T-cell (primary cell): Measurements from ENCODE around the gene IL20RA. TPM values are rescaled to one million over a fixed set of nuclear protein-coding genes. Genes with fewer than 3 reads are reported as not detected.

Source experiments
- ATAC-seq, 4 experiments: fragments of 200-7000 bp in 3 of 4; fragments of 150-1000 bp in 1 of 4; cut with Tn5 transposase; replicated peaks in 1 of 4; 1 replicate in 3 of 4; 2 replicates in 1 of 4; pipeline ENCODE4 v1.10.0; 2021; ENCODE audit warnings: moderate library complexity in 3 of 4, mild to moderate bottlenecking in 2 of 4, moderate number of reproducible peaks in 1 of 4
- CTCF ChIA-PET, 2 donors: fragments of 300-600 bp; sonication (Branson Sonifier 250); formaldehyde crosslinking; loops; one replicate each; lab custom pipeline; 2022; ENCODE audit warnings: antibody characterized with exemption in 2 of 2; lab: Charles Lee
- POLR2A ChIA-PET, 2 donors: fragments of 300-600 bp; sonication (Branson Sonifier 250); formaldehyde crosslinking; loops; one replicate each; lab custom pipeline; 2022; ENCODE audit warnings: antibody characterized with exemption in 2 of 2; lab: Charles Lee
- DNase-seq, 35 experiments: peaks; one replicate each; pipeline versions ENCODE4 v3.0.0 to v3.0.0-alpha.2; 2013 to 2023
- H3K27ac ChIP-seq: one replicate; pipeline ENCODE4 v1.5.1; 2013; ENCODE audit warnings: low read length
- H3K27me3 ChIP-seq, 2 experiments: replicated peaks in 1 of 2; 1 replicate in 1 of 2; 2 replicates in 1 of 2; pipeline versions ENCODE4 v1.6.1 to v1.7.0; 2013; ENCODE audit warnings: low read length in 1 of 2, mixed read lengths in 1 of 2; ENCODE audit not compliant: control insufficient read depth in 2 of 2, insufficient read depth in 2 of 2; ENCODE audit errors: extremely low read depth in 1 of 2
- H3K36me3 ChIP-seq, 2 donors: 1 replicate in 1 of 2; 2 replicates in 1 of 2; pipeline versions ENCODE4 v1.6.1 to v1.7.0; 2013; ENCODE audit warnings: low read length in 1 of 2; ENCODE audit not compliant: control insufficient read depth in 2 of 2, insufficient read depth in 1 of 2; ENCODE audit errors: extremely low read depth in 1 of 2
- H3K4me1 ChIP-seq, 2 experiments: 1 replicate in 1 of 2; 2 replicates in 1 of 2; pipeline versions ENCODE4 v1.6.1 to v1.7.0; 2013; ENCODE audit warnings: low read length in 2 of 2, mixed read lengths in 1 of 2; ENCODE audit not compliant: insufficient read depth in 2 of 2, control insufficient read depth in 1 of 2; ENCODE audit errors: extremely low read depth in 1 of 2
- H3K4me3 ChIP-seq, 2 donors: 1 replicate in 1 of 2; 2 replicates in 1 of 2; pipeline versions ENCODE4 v1.5.1 to v1.7.0; 2013; ENCODE audit warnings: mild to moderate bottlenecking in 2 of 2, low read length in 1 of 2, moderate library complexity in 1 of 2; ENCODE audit not compliant: control insufficient read depth in 1 of 2; ENCODE audit errors: extremely low read depth in 1 of 2
- H3K9me3 ChIP-seq: 2 replicates; pipeline ENCODE4 v1.7.0; 2013
- H3K27ac Mint-ChIP-seq, 2 donors: one replicate each; pipeline ENCODE4 v1.8.0; 2020 to 2021; ENCODE audit warnings: mild to moderate bottlenecking in 2 of 2, mixed read lengths in 2 of 2
- H3K27me3 Mint-ChIP-seq, 2 donors: one replicate each; pipeline ENCODE4 v1.8.0; 2021 to 2022; ENCODE audit warnings: mixed read lengths in 2 of 2
- H3K36me3 Mint-ChIP-seq: one replicate; pipeline ENCODE4 v1.8.0; 2021; ENCODE audit warnings: mixed read lengths
- H3K4me1 Mint-ChIP-seq, 3 donors: one replicate each; pipeline ENCODE4 v1.8.0; 2020 to 2022; ENCODE audit warnings: mixed read lengths in 3 of 3, mild to moderate bottlenecking in 1 of 3
- H3K4me3 Mint-ChIP-seq, 3 donors: one replicate each; pipeline ENCODE4 v1.8.0; 2020 to 2022; ENCODE audit warnings: mild to moderate bottlenecking in 3 of 3, mixed read lengths in 3 of 3, moderate library complexity in 3 of 3
- H3K9me3 Mint-ChIP-seq, 3 donors: one replicate each; pipeline ENCODE4 v1.8.0; 2020 to 2022; ENCODE audit warnings: mixed read lengths in 3 of 3
- WGBS: methylation state at CpG from one replicate; pipeline ENCODE4 v1.1.5; 2013; ENCODE audit warnings: missing lambda C conversion rate; ENCODE audit not compliant: insufficient coverage; 5-methylcytosine and 5-hydroxymethylcytosine counted together
- total RNA-seq, 35 experiments: library from RNA in 6 of 35; stranded (reverse) in 6 of 35; fragments of 120-200 nt in 1 of 35; gene quantifications; one replicate each; pipeline versions ENCODE4 v1.2.1 to v1.2.4 and lab custom pipeline; 2013 to 2026

Gene IL20RA
- total RNA-seq, 5 donors from 2014 or later (not counting 1 experiment from before 2014, with no cell fraction given), result 0.07 TPM; not detected in 4

GRCh38 chr6:136968837-136969236, 75.9 kb downstream of the IL20RA start:
- H3K27ac ChIP-seq, result no peak overlapping the region
- H3K27ac Mint-ChIP-seq, result no peak overlapping the region
- no peaks in the 10 kb centered on the region for H3K36me3 ChIP-seq
- ChIA-PET POLR2A (interaction anchor here in 1 of 2 donors (0.6 kb wide), 1 partner anchor 15 kb away, joined by 3 read pairs; no protein-coding TSS in a partner anchor), CTCF (interaction anchor here in 1 of 2 donors (1.2 kb wide), 1 partner anchor 12 kb away, joined by 3 read pairs; no protein-coding TSS in a partner anchor)
- peaks cover 0 to 5% of the 10 kb centered on the region in 2 experiments for H3K4me1 ChIP-seq
- peaks cover 27 to 32% of the 10 kb centered on the region in 2 donors for H3K27me3 Mint-ChIP-seq
- ATAC-seq, result no peak
- H3K4me3 ChIP-seq, result no peak overlapping the region
- no peaks in the 10 kb centered on the region for H3K36me3 Mint-ChIP-seq
- no peak for DNase-seq
- peaks cover 0 to 4% (median 2%) of the 10 kb centered on the region in 3 donors for H3K4me1 Mint-ChIP-seq
- no peak overlapping the region for H3K4me3 Mint-ChIP-seq
- H3K9me3 Mint-ChIP-seq, result no peaks in the 10 kb centered on the region
- peaks cover 0 to 26% of the 10 kb centered on the region in 2 experiments for H3K27me3 ChIP-seq
- H3K9me3 ChIP-seq, result no peaks in the 10 kb centered on the region
- 65% methylated on average over 5 of the region's 7 CpGs for WGBS

- ChIA-PET POLR2A (no interaction called here), CTCF (interaction anchor here in 1 of 2 donors (1.2 kb wide), 1 partner anchor 11 kb away, joined by 3 read pairs; no protein-coding TSS in a partner anchor)
- no peak overlapping the region for H3K4me3 Mint-ChIP-seq
- no peaks in the 10 kb centered on the region for H3K9me3 Mint-ChIP-seq
- Histone ChIP-seq H3K27me3 (peaks cover 0 to 26% of the 10 kb centered on the region in 2 experiments), H3K4me1 (peaks cover 0 to 5% of the 10 kb centered on the region in 2 experiments), H3K9me3 (no peaks in the 10 kb centered on the region), H3K4me3 (no peak overlapping the region), H3K36me3 (no peaks in the 10 kb centered on the region), H3K27ac (no peak overlapping the region)
- peak in 34 of 35 experiments; percentile 17 to 73 (median 44) for DNase-seq
- peak overlapping the region in 1 of 2 donors; percentile 52 for H3K27ac Mint-ChIP-seq
- peaks cover 27 to 32% of the 10 kb centered on the region in 2 donors for H3K27me3 Mint-ChIP-seq
- peak; percentile 73 to 86 (median 83) for ATAC-seq
- no peaks in the 10 kb centered on the region for H3K36me3 Mint-ChIP-seq
- 55% methylated on average over 14 of the region's 19 CpGs for WGBS
- peaks cover 0 to 4% (median 2%) of the 10 kb centered on the region in 3 donors for H3K4me1 Mint-ChIP-seq
Observed at GRCh38 chr6:136967876-136968752, 76.7 kb downstream of the IL20RA start.

- Mint-ChIP-seq H3K27ac (no peak overlapping the region), H3K36me3 (no peaks in the 10 kb centered on the region), H3K9me3 (no peaks in the 10 kb centered on the region), H3K4me3 (no peak overlapping the region), H3K4me1 (peaks cover 0 to 4% (median 2%) of the 10 kb centered on the region in 3 donors), H3K27me3 (peaks cover 27 to 35% of the 10 kb centered on the region in 2 donors)
- H3K4me3 ChIP-seq, result no peak overlapping the region
- no peak overlapping the region for H3K27ac ChIP-seq
- CTCF ChIA-PET, result no interaction called here
- no peaks in the 10 kb centered on the region for H3K9me3 ChIP-seq
- H3K36me3 ChIP-seq, result no peaks in the 10 kb centered on the region
- POLR2A ChIA-PET, result no interaction called here
- WGBS, result 80% methylated on average over 1 of the region's 2 CpGs
- DNase-seq, result no peak
- peaks cover 0 to 19% of the 10 kb centered on the region in 2 experiments for H3K27me3 ChIP-seq
- H3K4me1 ChIP-seq, result peaks cover 0 to 5% of the 10 kb centered on the region in 2 experiments
- no peak for ATAC-seq
Observed at GRCh38 chr6:136964398-136964797, 80.4 kb downstream of the IL20RA start.

- H3K4me1 ChIP-seq, result peaks cover 0 to 4% of the 10 kb centered on the region in 2 experiments
- Mint-ChIP-seq H3K27me3 (peaks cover 24 to 36% of the 10 kb centered on the region in 2 donors), H3K36me3 (no peaks in the 10 kb centered on the region), H3K4me1 (peaks cover 0 to 3% (median 1%) of the 10 kb centered on the region in 3 donors), H3K9me3 (no peaks in the 10 kb centered on the region), H3K27ac (no peak overlapping the region), H3K4me3 (no peak overlapping the region)
- no peak overlapping the region for H3K27ac ChIP-seq
- no peak overlapping the region for H3K4me3 ChIP-seq
- peaks cover 0 to 15% of the 10 kb centered on the region in 2 experiments for H3K27me3 ChIP-seq
- ChIA-PET POLR2A (no interaction called here), CTCF (interaction anchor here in 1 of 2 donors (0.7 kb wide), 1 partner anchor 240 kb away, joined by 3 read pairs; no protein-coding TSS in a partner anchor)
- no peaks in the 10 kb centered on the region for H3K36me3 ChIP-seq
- ATAC-seq (no peak), DNase-seq (no peak)
- H3K9me3 ChIP-seq, result no peaks in the 10 kb centered on the region
- WGBS, result 86% methylated on average over 1 of the region's 2 CpGs
Observed at GRCh38 chr6:136963259-136963658, 81.5 kb downstream of the IL20RA start.

- Histone ChIP-seq H3K4me1 (no peaks in the 10 kb centered on the region), H3K36me3 (no peaks in the 10 kb centered on the region), H3K4me3 (no peak overlapping the region), H3K27me3 (peaks cover 0 to 13% of the 10 kb centered on the region in 2 experiments), H3K27ac (no peak overlapping the region), H3K9me3 (no peaks in the 10 kb centered on the region)
- Mint-ChIP-seq H3K27me3 (peaks cover 22 to 30% of the 10 kb centered on the region in 2 donors), H3K27ac (no peak overlapping the region), H3K4me1 (no peaks in the 10 kb centered on the region), H3K36me3 (no peaks in the 10 kb centered on the region), H3K4me3 (no peak overlapping the region), H3K9me3 (no peaks in the 10 kb centered on the region)
- WGBS, result no CpG with 5 or more reads among the region's 4 CpGs
- ATAC-seq, result no peak
- ChIA-PET POLR2A (no interaction called here), CTCF (no interaction called here)
- no peak for DNase-seq
Observed at GRCh38 chr6:136962661-136963060, 82.1 kb downstream of the IL20RA start.

GRCh38 chr6:136961848-136962247, 82.9 kb downstream of the IL20RA start:
- H3K9me3 Mint-ChIP-seq, result no peaks in the 10 kb centered on the region
- peaks cover 0 to 12% of the 10 kb centered on the region in 2 experiments for H3K27me3 ChIP-seq
- no peak overlapping the region for H3K27ac Mint-ChIP-seq
- no peaks in the 10 kb centered on the region for H3K36me3 ChIP-seq
- H3K4me3 ChIP-seq, result no peak overlapping the region
- H3K27ac ChIP-seq, result no peak overlapping the region
- no peaks in the 10 kb centered on the region for H3K9me3 ChIP-seq
- CTCF ChIA-PET, result interaction anchor here in 1 of 2 donors (0.7 kb wide), 1 partner anchor 574 kb away, joined by 6 read pairs; no protein-coding TSS in a partner anchor
- WGBS, result 70% methylated on average over 3 of the region's 5 CpGs
- no peaks in the 10 kb centered on the region for H3K36me3 Mint-ChIP-seq
- H3K4me3 Mint-ChIP-seq, result no peak overlapping the region
- POLR2A ChIA-PET, result no interaction called here
- peaks cover 3 to 5% (median 4%) of the 10 kb centered on the region in 3 donors for H3K4me1 Mint-ChIP-seq
- H3K4me1 ChIP-seq, result peaks cover 2 to 4% of the 10 kb centered on the region in 2 experiments
- H3K27me3 Mint-ChIP-seq, result peaks cover 14 to 26% of the 10 kb centered on the region in 2 donors
- no peak for ATAC-seq
- DNase-seq, result no peak
